AG09319 (cell line): ENCODE results near the gene DNAH17.

ENCODE experiments used
- DNase-seq: peaks from one replicate; pipeline ENCODE4 v3.0.0-alpha.2; 2010; ENCODE audit warnings: low read depth; ENCODE audit errors: extremely low read depth
- TF ChIP-seq, protein P1 (sequence below): IDR thresholded peaks from 2 replicates; pipeline ENCODE4 v1.5.1; 2011; ENCODE audit warnings: low read depth, mild to moderate bottlenecking, inconsistent platforms, low read length, moderate library complexity

DNAH17 gene

DNA sequence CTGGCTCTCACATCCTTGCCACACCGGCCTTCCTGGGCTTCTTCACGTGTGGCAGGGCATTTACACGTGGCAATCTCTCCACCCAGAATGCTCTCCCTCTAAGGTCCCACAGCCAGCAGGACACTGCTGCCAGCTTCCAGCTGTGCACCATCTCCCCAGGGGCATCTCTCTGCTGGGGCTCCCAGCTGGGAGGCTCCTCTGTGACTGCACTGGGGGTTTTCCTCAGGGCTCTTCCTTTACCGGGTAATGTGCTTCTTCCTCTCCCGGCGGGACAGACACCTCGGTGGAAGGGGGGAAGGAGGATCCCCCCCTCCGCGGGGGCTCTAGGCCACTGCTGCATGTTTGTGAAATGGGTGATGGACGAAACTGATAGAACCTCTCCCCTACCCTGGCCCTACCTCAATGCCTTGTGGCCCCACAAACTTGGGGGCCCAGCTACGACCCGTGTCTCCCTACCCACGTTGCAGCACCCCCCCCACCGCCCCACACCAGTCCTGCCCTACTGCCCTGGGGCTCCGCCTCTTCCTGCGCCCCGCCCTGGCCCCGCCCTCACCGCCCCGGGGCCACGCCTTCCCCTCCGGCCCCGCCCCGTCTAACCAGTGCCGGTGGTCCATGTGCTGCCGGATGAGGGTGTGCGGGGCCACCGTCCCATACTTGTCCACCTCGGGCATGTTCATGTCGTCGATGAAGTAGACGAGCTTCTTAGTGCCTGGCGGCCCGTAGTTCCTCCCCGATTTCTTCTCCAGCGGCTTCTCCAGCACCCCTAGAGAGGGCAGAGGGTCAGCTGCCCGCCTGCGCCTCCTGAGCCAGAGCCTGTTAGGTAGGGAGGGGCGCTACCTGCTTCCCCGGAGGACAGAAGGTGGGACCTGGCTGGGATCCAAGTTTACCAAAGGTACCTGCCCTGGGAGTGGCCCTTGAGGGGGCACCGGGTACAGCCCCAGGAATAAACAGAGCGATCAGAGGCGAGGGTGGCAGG is 92.6 kb downstream of the DNAH17 start:
- DNase-seq, result no peak
- TF ChIP-seq, protein P1, sequence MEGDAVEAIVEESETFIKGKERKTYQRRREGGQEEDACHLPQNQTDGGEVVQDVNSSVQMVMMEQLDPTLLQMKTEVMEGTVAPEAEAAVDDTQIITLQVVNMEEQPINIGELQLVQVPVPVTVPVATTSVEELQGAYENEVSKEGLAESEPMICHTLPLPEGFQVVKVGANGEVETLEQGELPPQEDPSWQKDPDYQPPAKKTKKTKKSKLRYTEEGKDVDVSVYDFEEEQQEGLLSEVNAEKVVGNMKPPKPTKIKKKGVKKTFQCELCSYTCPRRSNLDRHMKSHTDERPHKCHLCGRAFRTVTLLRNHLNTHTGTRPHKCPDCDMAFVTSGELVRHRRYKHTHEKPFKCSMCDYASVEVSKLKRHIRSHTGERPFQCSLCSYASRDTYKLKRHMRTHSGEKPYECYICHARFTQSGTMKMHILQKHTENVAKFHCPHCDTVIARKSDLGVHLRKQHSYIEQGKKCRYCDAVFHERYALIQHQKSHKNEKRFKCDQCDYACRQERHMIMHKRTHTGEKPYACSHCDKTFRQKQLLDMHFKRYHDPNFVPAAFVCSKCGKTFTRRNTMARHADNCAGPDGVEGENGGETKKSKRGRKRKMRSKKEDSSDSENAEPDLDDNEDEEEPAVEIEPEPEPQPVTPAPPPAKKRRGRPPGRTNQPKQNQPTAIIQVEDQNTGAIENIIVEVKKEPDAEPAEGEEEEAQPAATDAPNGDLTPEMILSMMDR, result no peak

DNA sequence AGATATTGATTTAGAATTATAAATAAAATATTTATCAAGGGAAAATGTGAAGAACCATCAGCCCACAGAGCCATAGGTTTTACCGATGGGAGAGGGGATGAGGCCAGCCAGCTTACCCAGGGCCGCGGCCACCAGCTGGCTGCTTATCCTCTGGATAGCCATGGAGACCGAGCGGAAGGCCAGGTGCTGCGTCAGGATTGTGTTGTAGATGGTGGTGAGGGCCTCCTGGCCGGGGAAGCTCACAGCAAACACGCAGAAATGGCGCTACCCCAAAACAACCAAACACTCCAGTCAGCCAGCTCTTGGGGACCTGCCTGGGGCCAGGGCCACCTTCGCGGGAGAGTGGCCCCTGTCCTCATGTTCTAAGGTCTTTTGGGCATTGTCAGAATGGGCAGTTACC is 97.8 kb downstream of the DNAH17 start:
- no peak for DNase-seq
- TF ChIP-seq, protein P1, result no peak

DNA sequence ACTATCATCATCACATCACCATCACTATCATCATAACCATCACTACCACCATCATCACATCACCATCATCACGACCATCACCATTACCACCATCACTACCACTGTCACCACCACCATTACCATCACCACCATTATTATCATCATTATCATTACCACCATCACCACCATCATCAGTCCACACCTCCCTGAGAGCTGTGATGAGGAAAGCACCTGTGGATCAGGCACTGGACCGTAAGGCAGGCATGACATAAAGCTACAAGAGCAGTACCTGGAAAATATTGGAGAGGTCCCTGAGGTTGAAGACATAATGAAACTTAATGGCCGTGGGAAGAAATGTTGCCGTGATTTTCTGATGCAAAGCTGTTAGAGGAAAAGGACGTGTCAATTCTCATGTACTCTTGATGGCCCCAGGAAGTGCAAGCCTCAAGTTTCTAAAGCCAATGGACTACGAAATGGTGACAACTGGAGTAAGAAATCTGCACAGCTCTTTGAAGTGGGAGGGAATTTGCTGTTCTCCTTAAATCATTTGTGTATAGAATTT is 98.4 kb downstream of the DNAH17 start:
- DNase-seq, result no peak
- TF ChIP-seq, protein P1, result no peak

DNA sequence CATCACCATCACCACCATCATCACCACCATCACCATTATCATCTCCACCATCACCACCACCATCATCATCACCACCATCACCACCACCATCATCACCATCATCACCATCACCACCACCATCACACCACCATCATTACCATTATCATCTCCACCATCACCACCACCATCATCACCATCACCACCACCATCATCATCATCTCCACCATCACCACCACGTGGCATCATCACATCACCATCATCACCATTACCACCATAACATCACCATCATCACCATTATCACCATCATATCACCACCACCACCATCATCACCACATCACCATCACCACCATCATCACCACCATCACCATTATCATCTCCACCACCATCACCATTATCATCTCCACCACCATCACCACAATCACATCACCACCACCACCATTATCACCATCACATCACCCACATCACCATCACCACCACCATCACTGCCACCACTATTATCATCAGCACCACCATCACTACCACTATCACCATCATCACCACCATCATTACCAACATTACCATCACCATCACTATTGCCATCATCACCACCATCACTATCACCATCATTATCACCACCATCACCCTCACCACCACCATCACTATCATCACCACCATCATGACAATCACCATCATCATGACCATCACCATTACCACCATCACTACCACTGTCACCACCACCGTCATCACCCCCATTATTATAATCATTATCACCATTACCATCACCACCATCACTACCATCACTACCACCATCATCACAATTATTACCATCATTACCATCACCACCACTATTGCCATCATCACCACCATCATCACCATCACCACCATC is 99.1 kb downstream of the DNAH17 start:
- TF ChIP-seq, protein P1, result no peak
- DNase-seq, result no peak

DNA sequence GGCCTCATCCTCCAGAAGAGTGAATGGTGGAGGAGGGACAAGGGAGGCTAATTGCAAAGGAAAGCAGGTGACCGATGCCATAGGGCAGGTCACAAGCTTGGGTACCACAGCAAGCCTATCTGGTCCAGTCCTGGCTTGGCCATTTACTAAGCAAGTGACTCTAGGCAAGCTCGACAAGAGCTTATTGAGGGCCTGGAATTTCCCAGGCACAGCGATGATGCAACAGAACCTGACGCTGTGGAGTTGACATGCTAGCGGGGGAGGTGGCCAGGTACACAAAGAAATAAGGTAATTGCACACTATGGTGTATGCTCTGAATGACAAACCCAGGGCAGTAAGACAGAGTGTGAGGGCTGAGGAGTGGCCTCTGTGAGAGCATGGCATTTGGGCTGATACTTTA is 100.2 kb downstream of the DNAH17 start:
- TF ChIP-seq, protein P1, result no peak
- no peak for DNase-seq

DNA sequence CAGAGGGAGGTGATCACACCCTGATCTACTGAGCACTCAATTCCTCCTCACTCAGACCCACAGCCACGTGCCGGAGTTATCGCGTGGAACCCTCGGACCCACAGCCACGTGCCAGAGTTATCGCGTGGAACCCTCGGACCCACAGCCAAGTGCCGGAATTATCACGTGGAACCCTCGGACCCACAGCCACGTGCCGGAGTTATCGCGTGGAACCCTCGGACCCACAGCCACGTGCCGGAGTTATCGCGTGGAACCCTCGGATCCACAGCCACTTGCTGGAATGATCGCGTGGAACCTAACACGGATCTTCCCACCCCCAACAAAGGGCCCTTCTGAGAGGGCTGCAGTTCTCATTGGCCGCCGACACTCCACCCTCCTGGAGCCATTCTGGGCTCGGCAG is 101.0 kb downstream of the DNAH17 start:
- DNase-seq, result no peak
- TF ChIP-seq, protein P1, result no peak
